HL-60/S4 treated with phorbol 12-myristate 13-acetate at 8.2 ng/mL for 4 days and 3 days (cell line): ENCODE data around the gene EIF1.

ENCODE experiments used
- in situ Hi-C: fragments of 300-500 bp; cut with MboI; formaldehyde crosslinking; loops from 2 replicates; pipeline ENCODE4 v1.15.0; 2022; ENCODE audit warnings: low sequenced_read_pairs

The EIF1 gene

GRCh38 chr17:41731836-41732235, 43.2 kb downstream of the EIF1 start:
- in situ Hi-C loops: no loop called here

GRCh38 chr17:41733348-41734138, 44.9 kb downstream of the EIF1 start:
- in situ Hi-C loops: no loop called here

- in situ Hi-C loops: no loop called here
Measured at GRCh38 chr17:41734139-41734948, 45.7 kb downstream of the EIF1 start, which contains the start of gene HAP1. Gene HAP1, minus strand, starts transcription at chr17:41734643. Its CDS starts 9 bp downstream, at chr17:41734634.

GRCh38 chr17:41734949-41735313, 46.2 kb downstream of the EIF1 start:
- in situ Hi-C loops: loop anchor here (5.0 kb wide), 1 partner anchor 67 kb away; no protein-coding TSS in a partner anchor

- in situ Hi-C loops: loop anchor here (5.0 kb wide), 1 partner anchor 67 kb away; no protein-coding TSS in a partner anchor
Measured at GRCh38 chr17:41735744-41736143, 47.1 kb downstream of the EIF1 start.

GRCh38 chr17:41736983-41737679, 48.4 kb downstream of the EIF1 start:
- in situ Hi-C loops: loop anchor here (5.0 kb wide), 1 partner anchor 65 kb away; no protein-coding TSS in a partner anchor

- in situ Hi-C loops: loop anchor here (5.0 kb wide), 1 partner anchor 65 kb away; no protein-coding TSS in a partner anchor
Measured at GRCh38 chr17:41737680-41738023, 49.0 kb downstream of the EIF1 start.

GRCh38 chr17:41738077-41738800, 49.6 kb downstream of the EIF1 start:
- in situ Hi-C loops: loop anchor here (5.0 kb wide), 1 partner anchor 64 kb away; no protein-coding TSS in a partner anchor

GRCh38 chr17:41738801-41739112, 50.1 kb downstream of the EIF1 start:
- in situ Hi-C loops: loop anchor here (5.0 kb wide), 1 partner anchor 64 kb away; no protein-coding TSS in a partner anchor

GRCh38 chr17:41739661-41740352, 51.1 kb downstream of the EIF1 start:
- in situ Hi-C loops: loop anchor here (5.0 kb wide), 1 partner anchor 62 kb away; no protein-coding TSS in a partner anchor

- in situ Hi-C loops: no loop called here
Measured at GRCh38 chr17:41740506-41740905, 51.8 kb downstream of the EIF1 start.

GRCh38 chr17:41741709-41742108, 53.0 kb downstream of the EIF1 start:
- in situ Hi-C loops: no loop called here
